Stimulated activated naive CD8-positive, alpha-beta T cell treated with anti-CD3 and anti-CD28 coated beads, Interleukin-15, amount 100 ng/mL, for 72 hours (primary cell): Measurements from ENCODE around the gene GPR32.
"Not testable (repeated sequence)": the region's sequence is repeated elsewhere in the genome, so short reads cannot be mapped to it uniquely, and the experiment has no call there.

Source experiments
- ATAC-seq: fragments of 150-1000 bp; cut with Tn5 transposase; 2 replicates; pipeline ENCODE4 v1.10.0; 2021; ENCODE audit warnings: mild to moderate bottlenecking, moderate library complexity
- DNase-seq, 2 donors: peaks; one replicate each; pipeline ENCODE4 v3.0.0; 2021 to 2022
- H3K27ac Mint-ChIP-seq, 2 donors: one replicate each; pipeline ENCODE4 v1.8.0; 2022; ENCODE audit warnings: mild to moderate bottlenecking in 2 of 2, mixed read lengths in 2 of 2, moderate library complexity in 2 of 2
- H3K27me3 Mint-ChIP-seq: one replicate; pipeline ENCODE4 v1.8.0; 2022; ENCODE audit warnings: mixed read lengths
- H3K4me1 Mint-ChIP-seq: one replicate; pipeline ENCODE4 v1.8.0; 2022; ENCODE audit warnings: mild to moderate bottlenecking, mixed read lengths
- H3K4me3 Mint-ChIP-seq, 2 donors: one replicate each; pipeline ENCODE4 v1.8.0; 2022; ENCODE audit warnings: mild to moderate bottlenecking in 2 of 2, mixed read lengths in 2 of 2, moderate library complexity in 1 of 2
- H3K9me3 Mint-ChIP-seq, 2 donors: one replicate each; pipeline ENCODE4 v1.8.0; 2022; ENCODE audit warnings: mixed read lengths in 2 of 2

GPR32 gene, protein sequence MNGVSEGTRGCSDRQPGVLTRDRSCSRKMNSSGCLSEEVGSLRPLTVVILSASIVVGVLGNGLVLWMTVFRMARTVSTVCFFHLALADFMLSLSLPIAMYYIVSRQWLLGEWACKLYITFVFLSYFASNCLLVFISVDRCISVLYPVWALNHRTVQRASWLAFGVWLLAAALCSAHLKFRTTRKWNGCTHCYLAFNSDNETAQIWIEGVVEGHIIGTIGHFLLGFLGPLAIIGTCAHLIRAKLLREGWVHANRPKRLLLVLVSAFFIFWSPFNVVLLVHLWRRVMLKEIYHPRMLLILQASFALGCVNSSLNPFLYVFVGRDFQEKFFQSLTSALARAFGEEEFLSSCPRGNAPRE

DNA sequence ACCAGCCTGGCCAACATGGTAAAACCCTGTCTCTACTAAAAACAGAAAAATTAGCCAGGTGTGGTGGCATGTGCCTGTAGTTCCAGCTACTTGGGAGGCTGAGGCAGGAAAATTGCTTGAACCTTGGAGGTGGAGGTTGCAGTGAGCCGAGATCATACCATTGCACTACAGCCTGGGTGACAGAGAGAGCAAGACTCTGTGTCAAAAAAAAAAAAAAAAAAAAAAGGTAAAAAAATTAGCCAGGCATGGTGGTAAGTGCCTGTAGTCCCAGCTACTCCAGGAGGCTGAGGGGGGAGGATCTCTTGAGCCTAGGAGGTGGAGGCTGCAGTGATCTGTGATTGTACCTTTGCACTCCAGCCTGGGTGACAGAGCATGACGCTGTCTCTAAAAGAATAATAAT, at the start of gene GPR32:
Gene GPR32, plus strand, starts transcription at position 301 of the 400 bp plus-strand sequence. CDS start 137 bp downstream, outside the sequence.
- ATAC-seq, H3K4me1 Mint-ChIP-seq, H3K27ac Mint-ChIP-seq, H3K4me3 Mint-ChIP-seq, DNase-seq, H3K9me3 Mint-ChIP-seq: not testable (repeated sequence)
- peaks cover 59% of the 10 kb centered on the region for H3K27me3 Mint-ChIP-seq

DNA sequence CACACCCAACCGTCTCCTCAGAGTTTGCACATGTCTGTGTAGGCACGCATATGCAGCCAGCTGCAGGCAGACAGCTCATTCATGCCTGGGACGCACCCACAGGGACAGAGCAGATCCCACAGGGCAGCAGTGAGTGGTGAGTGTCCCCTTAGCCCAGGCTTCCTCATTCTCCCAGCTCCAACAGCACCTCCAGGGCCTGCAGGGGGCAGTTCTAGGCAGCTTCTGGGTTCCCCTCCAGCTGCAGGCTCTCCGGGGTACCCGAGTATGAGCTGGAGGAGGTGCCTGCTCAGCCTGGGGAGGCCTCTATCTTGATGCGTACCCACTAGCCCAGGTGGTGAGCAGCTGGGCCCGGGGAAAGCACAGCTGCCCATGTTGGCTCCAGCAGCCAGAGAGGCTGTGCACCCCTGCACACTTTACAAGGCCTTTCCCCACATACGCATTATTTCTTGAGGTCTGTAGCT, 49.3 kb upstream of the GPR32 start:
- no peak for DNase-seq
- no peak for ATAC-seq
- peaks cover 50% of the 10 kb centered on the region for H3K4me1 Mint-ChIP-seq
- peaks cover 50% of the 10 kb centered on the region for H3K27me3 Mint-ChIP-seq
- H3K27ac Mint-ChIP-seq, result no peak overlapping the region
- H3K9me3 Mint-ChIP-seq, result no peaks in the 10 kb centered on the region
- no peak overlapping the region for H3K4me3 Mint-ChIP-seq

DNA sequence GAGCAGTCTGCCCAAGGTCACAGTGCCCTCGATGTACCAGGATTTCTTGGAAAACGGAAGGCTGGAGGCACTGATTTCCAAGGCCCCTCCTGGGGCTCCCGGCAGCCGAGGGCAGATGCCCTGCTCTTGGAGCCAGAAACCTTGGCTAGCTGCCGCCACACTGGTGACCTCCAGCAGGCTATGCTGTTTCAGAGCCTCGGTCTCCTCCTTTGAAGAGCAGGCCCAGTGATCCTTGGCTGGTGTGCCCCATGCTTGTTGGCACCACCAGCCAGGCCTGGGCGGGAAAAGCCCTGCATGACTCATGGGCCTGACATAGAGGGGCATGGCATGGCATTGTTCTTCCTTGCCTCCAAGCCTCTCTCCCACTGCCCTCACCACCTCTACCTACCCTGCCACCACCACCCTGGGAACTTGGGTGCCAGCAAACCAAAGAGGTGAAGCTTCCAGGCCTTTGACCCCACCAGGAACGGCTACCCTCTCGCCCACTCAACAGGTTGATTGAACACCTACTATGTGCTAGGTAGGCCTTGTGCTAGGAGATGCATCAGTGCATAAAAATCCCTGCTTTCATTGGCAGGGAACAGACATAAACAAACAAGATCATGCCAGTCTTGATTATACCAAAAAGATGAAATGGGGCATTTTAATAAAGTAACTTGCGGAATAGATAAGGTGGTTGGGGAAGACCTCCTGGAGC, 48.7 kb upstream of the GPR32 start:
- ATAC-seq, result no peak

DNA sequence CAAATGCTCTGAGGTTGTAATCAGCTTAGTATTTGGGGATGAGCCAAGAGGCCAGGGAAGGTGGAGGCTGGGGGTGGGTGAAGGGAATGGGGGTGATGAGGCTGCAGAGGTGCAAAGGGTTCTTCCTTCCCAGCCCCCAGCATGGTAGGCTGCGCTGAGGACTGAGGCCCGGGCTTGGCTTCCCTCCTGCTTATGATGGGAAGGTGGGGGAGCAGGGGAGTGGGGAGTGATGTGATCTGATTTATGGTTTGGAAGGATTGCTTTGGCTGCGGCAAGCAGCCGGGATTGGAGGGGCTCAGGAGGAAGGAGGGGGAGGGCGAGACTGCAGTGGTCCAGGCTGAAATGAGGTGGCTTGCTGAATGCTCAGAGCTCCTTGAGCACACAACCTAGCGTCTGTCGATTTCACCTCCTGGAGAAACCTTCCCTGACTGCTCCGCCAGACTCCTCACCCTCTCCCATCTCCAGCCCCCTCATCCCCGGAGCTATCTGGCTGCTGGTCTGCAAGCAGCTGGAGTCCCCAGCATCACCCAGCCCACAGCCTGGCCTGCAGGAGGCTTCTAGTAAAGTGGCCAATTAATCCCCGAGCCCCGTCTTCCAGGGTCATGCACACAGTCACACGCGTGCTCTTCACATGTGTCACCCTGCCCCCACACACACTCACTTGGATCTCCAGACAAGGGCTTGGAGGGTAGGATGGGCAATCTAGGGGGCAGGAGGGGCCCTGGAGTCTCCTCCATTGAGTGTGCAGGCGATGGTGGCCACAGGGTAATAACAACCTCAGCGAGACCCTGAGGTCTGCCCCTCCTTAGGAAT, 47.9 kb upstream of the GPR32 start:
- H3K27me3 Mint-ChIP-seq, result peaks cover 45% of the 10 kb centered on the region
- H3K9me3 Mint-ChIP-seq, result no peaks in the 10 kb centered on the region
- no peak overlapping the region for H3K27ac Mint-ChIP-seq
- H3K4me1 Mint-ChIP-seq, result peaks cover 60% of the 10 kb centered on the region
- DNase-seq (no peak), ATAC-seq (no peak)
- H3K4me3 Mint-ChIP-seq, result peak overlapping the region in 1 of 2 donors; percentile 13

More for the DNA sequence above, 48.7 kb upstream of the GPR32 start:
- Mint-ChIP-seq H3K27ac (no peak overlapping the region), H3K4me1 (peaks cover 56% of the 10 kb centered on the region), H3K27me3 (peaks cover 50% of the 10 kb centered on the region), H3K4me3 (no peak overlapping the region), H3K9me3 (no peaks in the 10 kb centered on the region)
- DNase-seq, result no peak

DNA sequence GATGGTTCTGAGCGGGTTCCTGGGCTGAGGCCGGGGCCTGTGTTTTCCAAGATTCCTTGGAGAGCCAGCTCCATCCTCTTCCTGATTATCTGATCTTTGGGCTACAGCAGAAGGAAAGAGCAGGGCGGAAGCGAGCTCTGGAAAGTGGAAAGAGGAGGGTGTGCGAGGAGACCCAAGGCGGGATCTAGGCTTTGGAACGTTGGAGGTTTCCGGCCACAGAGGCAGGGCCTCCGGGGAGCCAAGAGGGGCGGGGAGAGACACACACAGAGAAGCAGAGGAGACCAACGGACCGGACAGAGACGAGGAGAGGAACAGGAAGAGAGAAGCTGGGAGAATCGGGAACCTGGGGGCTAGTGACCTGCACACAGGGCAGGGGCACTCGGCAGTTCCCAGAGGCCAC, 47.2 kb upstream of the GPR32 start, which contains the start of gene CLEC11A:
Gene CLEC11A, plus strand, starts transcription at position 296 of the 400 bp plus-strand sequence. CDS start 162 bp downstream, outside the sequence.
- no peak for ATAC-seq
- no peaks in the 10 kb centered on the region for H3K9me3 Mint-ChIP-seq
- no peak for DNase-seq
- peak within 1 kb of the TSS; percentile 77 to 85 for H3K4me3 Mint-ChIP-seq
- H3K4me1 Mint-ChIP-seq, result peaks cover 61% of the 10 kb centered on the region
- H3K27me3 Mint-ChIP-seq, result peaks cover 41% of the 10 kb centered on the region
- no peak within 1 kb of the TSS for H3K27ac Mint-ChIP-seq

DNA sequence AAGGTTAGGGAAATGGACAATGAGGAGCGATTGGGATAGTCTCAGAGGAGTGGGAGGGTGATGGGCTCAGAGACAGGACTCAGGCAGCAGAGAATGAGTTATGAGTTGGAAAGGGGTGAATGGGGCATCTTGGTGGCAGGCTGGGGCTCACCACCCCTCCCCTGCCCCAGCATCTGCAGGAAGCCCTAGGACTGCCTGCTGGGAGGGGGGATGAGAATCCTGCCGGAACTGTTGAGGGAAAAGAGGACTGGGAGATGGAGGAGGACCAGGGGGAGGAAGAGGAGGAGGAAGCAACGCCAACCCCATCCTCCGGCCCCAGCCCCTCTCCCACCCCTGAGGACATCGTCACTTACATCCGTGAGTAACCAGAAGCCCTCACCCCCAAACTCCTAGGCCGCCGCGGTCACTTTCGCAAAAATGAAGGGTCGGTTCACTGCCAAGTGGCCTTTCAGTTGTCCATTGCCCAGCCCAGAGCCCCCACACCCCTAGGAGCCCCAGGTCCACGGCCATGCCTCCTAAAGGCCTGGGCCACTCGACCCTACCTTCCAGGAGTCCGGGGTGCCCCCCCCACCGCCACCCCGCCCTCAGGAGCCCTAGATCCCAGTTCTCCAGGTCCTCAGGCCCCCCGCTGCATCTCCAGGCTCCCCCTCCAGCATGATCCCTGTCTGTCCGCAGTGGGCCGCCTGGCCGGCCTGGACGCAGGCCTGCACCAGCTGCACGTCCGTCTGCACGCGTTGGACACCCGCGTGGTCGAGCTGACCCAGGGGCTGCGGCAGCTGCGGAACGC, 46.3 kb upstream of the GPR32 start:
- Mint-ChIP-seq H3K27ac (peak overlapping the region in 1 of 2 donors; percentile 74), H3K4me1 (peaks cover 66% of the 10 kb centered on the region), H3K9me3 (no peaks in the 10 kb centered on the region), H3K4me3 (peak overlapping the region; percentile 77 to 85), H3K27me3 (peaks cover 41% of the 10 kb centered on the region)
- no peak for ATAC-seq
- DNase-seq, result no peak

DNA sequence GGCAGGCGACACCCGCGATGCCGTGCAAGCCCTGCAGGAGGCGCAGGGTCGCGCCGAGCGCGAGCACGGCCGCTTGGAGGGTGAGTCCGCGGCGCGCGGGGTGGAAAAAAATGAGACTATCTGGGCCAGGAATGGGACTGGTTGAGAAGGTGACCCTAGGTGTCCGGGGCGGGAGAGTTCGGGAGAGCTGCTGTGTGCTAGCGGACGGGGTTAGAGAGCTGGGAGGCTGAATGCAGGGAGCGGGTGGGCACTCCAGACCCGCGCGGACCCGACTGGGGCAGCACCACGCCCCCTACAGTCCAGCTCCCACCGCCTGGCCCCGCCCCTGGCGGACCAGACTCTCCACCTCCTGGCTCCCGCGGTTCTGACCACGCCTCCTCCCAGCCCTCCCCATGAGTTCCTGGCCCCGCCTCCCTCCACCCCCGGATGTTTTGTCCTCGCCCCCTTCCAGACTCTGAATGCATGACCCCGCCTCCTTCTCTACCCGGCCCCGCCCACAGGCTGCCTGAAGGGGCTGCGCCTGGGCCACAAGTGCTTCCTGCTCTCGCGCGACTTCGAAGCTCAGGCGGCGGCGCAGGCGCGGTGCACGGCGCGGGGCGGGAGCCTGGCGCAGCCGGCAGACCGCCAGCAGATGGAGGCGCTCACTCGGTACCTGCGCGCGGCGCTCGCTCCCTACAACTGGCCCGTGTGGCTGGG, 45.6 kb upstream of the GPR32 start:
- no peaks in the 10 kb centered on the region for H3K9me3 Mint-ChIP-seq
- H3K4me1 Mint-ChIP-seq, result peaks cover 66% of the 10 kb centered on the region
- ATAC-seq, result peak; percentile 84
- peak; percentile 99 to 100 for DNase-seq
- peak overlapping the region; percentile 77 to 85 for H3K4me3 Mint-ChIP-seq
- H3K27ac Mint-ChIP-seq, result peak overlapping the region; percentile 78 to 98
- H3K27me3 Mint-ChIP-seq, result peaks cover 41% of the 10 kb centered on the region

DNA sequence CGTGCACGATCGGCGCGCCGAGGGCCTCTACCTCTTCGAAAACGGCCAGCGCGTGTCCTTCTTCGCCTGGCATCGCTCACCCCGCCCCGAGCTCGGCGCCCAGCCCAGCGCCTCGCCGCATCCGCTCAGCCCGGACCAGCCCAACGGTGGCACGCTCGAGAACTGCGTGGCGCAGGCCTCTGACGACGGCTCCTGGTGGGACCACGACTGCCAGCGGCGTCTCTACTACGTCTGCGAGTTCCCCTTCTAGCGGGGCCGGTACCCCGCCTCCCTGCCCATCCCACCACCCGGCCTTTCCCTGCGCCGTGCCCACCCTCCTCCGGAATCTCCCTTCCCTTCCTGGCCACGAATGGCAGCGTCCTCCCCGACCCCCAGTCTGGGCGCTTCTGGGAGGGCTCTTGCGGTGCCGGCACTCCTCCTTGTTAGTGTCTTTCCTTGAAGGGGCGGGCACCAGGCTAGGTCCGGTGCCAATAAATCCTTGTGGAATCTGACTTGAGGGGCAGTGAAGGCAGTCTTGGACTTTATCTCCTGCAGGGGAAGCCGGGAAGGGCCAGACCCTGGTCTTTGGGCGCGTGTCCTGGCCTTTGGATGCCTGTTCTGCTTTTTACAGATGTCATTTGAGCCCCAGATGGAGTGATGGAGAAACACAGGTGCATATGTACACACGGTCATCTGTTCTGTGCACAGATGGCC, 44.9 kb upstream of the GPR32 start:
- peak overlapping the region; percentile 77 to 85 for H3K4me3 Mint-ChIP-seq
- ATAC-seq (peak; percentile 74), DNase-seq (no peak)
- peaks cover 35% of the 10 kb centered on the region for H3K27me3 Mint-ChIP-seq
- peak overlapping the region; percentile 78 to 98 for H3K27ac Mint-ChIP-seq
- H3K9me3 Mint-ChIP-seq, result no peaks in the 10 kb centered on the region
- peaks cover 61% of the 10 kb centered on the region for H3K4me1 Mint-ChIP-seq

DNA sequence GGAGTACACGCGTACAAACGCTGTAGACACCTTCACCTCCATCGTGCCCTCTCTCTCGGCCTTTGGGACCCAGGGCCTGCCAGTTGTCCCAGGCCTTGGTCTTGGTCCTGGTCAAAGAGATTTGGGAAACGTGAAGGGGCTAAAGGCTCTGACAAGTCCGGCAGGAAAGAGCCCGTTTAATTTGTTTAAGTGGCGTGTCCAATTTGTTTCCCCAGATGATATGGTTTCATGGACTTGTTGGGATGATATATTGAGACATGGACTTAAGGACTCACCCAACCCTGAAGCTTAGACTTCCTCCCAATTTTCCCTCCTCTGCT, 44.4 kb upstream of the GPR32 start:
- Mint-ChIP-seq H3K9me3 (no peaks in the 10 kb centered on the region), H3K4me3 (peak overlapping the region; percentile 77 to 85), H3K27ac (peak overlapping the region; percentile 87 to 88), H3K27me3 (peaks cover 30% of the 10 kb centered on the region), H3K4me1 (peaks cover 56% of the 10 kb centered on the region)
- ATAC-seq (no peak), DNase-seq (no peak)

DNA sequence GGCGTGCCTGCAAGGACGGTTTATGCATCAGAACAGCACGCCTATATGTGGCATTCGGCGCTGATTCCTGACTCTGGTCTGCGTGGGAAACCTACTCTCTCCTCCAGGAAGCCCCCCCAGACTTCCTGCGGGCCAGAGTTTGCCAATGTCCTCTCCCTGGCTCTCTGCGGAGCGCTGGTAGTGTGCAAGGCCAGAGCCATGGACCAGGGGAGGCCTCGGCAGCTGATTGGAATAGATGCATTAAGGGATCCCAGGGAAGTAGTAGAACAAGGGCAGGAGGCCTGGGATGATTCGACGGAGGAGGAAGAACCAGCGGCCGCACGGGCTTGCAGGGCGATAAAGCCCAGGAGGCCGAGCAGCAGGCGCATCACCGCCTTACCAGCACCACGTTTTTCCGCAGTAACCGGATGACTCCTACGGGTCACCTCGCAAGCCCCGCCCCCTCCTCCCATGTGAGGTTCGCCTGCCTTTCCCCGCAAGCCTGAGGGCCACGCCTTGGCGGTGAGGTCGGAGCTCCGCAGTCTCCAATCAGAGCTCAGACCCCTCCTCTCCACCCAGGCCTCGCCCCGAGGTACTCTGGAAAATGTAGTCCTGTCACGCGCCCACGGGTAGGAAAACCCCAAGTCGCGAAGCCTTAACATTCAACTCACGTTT, 42.1 kb upstream of the GPR32 start:
- peaks cover 46% of the 10 kb centered on the region for H3K4me1 Mint-ChIP-seq
- H3K4me3 Mint-ChIP-seq, result peak overlapping the region; percentile 77 to 81
- peak overlapping the region; percentile 4 to 95 for H3K27ac Mint-ChIP-seq
- DNase-seq (peak; percentile 93 to 96), ATAC-seq (peak; percentile 75)
- no peaks in the 10 kb centered on the region for H3K9me3 Mint-ChIP-seq
- H3K27me3 Mint-ChIP-seq, result peaks cover 8% of the 10 kb centered on the region

DNA sequence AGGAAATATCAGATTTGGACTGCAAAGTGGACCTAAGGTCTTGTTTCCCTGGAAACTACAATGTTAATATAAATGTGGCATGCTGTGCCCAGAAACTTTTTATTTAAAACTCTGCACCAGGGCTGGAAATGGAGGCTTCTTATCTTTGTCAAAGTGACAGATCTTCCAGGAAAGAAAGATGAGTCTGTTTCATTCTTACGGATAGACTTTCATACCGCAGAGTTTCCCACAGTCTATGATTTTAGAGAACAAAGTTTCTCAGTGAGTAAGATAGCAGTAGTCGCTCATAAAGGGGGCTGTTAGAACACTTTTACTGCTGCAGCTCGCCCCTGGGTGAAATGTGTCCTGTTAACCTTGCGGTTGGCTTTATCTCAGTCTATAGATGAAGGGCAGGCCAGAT, 40.4 kb upstream of the GPR32 start:
- Mint-ChIP-seq H3K27ac (no peak overlapping the region), H3K27me3 (no peaks in the 10 kb centered on the region), H3K4me3 (no peak overlapping the region), H3K4me1 (peaks cover 33% of the 10 kb centered on the region), H3K9me3 (no peaks in the 10 kb centered on the region)
- no peak for DNase-seq
- no peak for ATAC-seq

DNA sequence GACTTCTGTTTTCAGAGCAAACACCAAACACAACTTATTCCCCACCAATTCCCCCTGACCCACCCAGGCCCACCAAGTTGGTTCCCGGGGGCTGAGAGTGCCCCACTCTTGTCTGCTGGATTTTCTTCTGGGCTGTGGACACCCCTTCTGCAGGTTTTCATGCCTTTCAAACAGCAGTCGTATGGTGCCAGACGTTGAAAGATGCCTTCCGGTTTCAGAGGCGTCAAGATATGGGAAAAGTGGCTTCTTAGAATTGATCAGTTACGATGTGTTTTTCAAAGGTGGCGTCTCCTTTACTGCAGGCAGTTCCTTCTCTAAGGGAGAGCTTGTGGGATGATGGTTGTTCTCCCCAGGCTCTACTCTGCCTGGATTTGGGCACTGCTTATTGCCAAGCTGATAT, 34.4 kb upstream of the GPR32 start:
- H3K4me3 Mint-ChIP-seq, result no peak overlapping the region
- no peak for ATAC-seq
- H3K4me1 Mint-ChIP-seq, result no peaks in the 10 kb centered on the region
- no peak overlapping the region for H3K27ac Mint-ChIP-seq
- H3K9me3 Mint-ChIP-seq, result no peaks in the 10 kb centered on the region
- no peak for DNase-seq
- H3K27me3 Mint-ChIP-seq, result peaks cover 29% of the 10 kb centered on the region

DNA sequence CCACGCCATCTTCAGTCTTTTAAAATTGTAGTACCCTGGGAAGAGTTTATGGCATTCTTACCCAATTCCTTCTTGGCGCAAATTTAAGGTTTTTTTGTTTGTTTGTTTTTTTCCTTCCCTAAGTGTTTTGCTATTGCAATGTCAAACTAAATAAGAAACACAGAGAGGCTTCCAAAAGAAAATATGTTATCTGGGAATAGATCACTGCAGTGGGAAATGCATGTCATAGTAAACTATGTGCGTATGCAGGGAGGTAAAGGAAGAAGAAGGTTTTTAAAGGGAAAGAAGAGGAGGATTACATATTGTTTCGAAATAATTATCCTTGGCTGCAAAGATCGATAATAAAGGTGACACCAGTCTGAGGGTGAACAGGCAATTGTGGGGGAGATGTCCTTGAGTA, 33.9 kb upstream of the GPR32 start:
- DNase-seq (no peak), ATAC-seq (no peak)
- Mint-ChIP-seq H3K4me3 (no peak overlapping the region), H3K4me1 (no peaks in the 10 kb centered on the region), H3K27ac (no peak overlapping the region), H3K9me3 (no peaks in the 10 kb centered on the region), H3K27me3 (peaks cover 34% of the 10 kb centered on the region)
